GDM1 (cell line): Measurements from ENCODE around the gene NCF4.

Experiments
- DNase-seq: peaks from one replicate; lab custom pipeline; 2025; lab: John Stamatoyannopoulos, UW

NCF4 gene

DNA sequence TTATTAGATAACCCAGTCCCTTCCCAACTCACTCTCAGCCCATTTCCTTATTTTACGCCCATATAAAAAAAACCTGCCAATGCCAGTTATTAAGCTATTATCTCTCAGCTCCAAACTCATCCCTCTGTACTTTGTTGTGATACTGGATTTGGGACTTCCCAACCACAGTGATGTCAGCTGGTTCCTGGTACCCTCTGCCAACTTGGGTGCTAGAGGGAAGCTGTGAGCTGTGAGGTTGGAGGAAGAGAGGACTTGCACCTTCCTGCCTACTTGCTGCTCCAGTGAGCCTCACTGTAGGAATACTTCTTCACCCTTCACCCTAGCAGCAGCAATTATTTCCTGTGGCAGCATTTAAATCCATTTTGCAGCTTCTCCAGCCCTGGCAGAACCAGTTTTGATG is 33.5 kb downstream of the NCF4 start:
- DNase-seq, result no peak

- no peak for DNase-seq
These were observed 36.8 kb downstream of the NCF4 start for GRCh38 chr22:36897611-36898010.

DNA sequence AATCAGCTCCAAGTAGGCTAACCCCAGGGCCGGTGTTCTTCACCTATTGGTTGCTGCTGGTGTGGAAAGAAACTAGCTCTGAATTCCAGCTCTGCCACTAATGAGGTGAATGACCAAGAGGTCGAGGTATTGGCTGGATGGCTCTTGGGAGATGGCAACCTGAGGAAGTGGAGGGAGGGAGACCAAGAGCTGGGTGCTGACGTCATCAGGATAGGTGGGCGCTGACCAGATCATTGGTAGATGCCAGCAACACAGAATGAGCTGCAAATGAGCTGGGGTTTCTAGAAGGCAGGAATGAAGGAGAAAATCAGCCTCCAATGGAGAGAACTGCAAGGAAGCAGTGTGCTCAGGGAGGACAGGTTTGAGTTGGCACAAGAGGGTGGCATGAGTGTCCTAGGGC is 37.9 kb downstream of the NCF4 start:
- DNase-seq, result no peak

GRCh38 chr22:36899498-36899897 is 38.7 kb downstream of the NCF4 start:
- no peak for DNase-seq

- DNase-seq, result no peak
These were observed 39.4 kb downstream of the NCF4 start for GRCh38 chr22:36900225-36900624.

- DNase-seq, result no peak
These were observed 40.1 kb downstream of the NCF4 start for GRCh38 chr22:36900880-36901279.

- DNase-seq, result no peak
These were observed 40.8 kb downstream of the NCF4 start for GRCh38 chr22:36901411-36902142.

- no peak for DNase-seq
These were observed 41.5 kb downstream of the NCF4 start for GRCh38 chr22:36902143-36902926.

DNA sequence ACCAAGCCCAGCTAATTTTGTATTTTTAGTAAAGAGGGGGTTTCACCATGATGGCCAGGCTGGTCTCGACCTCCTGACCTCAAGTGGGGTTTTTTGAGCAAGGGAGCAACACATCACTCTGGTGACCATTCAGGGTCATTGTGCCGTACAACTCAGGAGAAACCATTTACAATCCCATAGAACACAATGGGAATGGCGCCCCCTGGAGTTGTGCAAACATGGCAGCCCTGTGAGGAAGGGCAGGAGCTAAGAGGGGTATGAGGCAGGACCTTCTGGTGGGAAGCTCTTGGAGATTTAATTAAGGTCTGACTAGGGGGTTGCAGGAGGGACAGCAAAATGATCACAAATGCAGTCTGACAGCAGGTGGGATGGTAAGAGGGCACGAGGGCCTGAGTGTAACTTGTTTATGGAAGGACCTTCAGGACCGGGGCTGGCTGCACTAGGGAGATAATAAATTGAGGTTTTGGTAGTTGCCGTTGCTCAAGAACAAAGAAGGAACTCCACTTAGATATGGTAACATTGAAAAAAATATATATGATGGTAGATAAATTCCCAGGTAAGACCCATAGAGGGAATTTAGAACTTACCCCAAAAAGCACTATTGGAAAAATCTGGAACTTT is 43.6 kb downstream of the NCF4 start:
- no peak for DNase-seq

GRCh38 chr22:36907253-36908195 is 46.7 kb downstream of the NCF4 start:
- no peak for DNase-seq

- no peak for DNase-seq
These were observed 49.7 kb downstream of the NCF4 start for GRCh38 chr22:36910461-36910860.

DNA sequence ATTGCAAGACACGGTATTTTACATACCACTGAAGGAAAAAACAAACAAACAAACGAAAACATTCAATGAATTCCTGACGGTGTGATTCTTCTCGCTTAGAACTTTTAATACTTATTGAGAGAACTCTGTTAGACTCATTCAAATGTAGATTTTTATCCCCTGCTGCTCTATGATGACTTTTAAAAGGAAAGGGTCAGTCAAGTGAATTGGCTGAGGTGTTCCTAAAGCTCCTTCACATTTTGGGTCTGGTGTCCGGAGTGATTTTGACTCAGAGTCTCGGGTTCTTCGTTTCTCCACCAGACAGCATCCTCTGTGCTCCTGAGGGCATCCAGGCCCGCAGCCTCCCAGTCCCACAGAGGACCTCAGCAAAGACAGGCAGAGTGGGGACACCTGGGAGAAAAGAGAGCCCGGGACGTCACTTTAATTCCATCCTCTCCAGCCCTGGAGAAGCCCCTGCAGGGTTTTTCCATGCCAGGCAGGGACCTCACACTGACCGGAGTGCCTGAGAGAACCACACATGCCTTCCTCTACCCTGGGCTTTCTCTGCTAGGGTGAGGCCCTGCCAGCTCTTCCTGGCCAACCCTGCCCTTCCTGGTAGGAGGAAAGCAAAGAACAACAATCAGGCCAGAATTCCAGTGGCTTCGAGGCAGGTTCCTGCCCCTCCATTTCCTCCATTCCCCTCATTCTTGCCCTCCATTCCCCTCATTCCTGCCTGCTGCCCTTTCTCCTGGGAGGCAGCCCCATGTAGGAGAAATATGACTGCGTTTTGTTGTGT is 51.3 kb downstream of the NCF4 start:
- no peak for DNase-seq

DNA sequence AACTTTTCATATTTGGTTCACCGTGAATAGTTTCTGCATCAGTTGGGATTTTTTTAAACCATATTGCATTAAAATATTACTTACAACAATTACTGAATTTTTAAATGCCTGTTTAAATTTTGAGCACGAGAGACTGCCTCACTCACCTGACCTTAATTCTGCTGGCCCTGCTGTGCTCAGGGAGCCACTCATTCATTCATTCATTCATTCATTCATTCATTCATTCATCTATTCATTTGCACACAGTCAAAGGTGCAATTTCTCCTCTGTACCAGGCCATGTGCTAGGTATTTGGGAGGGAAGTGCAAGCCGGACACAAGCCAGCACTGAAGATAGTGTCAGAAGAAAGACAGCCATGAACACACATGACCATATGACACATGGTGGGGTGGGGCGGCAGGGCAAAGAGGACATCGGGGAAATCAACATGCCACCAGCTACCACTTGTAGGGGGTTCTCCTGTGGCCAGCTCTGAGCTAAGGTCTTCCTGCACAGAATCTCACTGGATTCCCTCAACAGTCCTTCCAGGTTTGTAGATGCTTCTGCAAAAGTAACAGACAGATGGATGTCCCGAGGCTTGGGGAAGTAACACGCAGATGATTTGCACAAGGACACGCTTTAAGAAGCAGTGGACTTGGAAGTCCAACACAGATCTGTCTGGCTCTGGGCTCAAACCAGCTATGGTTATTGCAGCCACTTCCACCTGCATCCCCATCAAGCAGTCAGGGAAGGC is 52.1 kb downstream of the NCF4 start:
- DNase-seq, result no peak

GRCh38 chr22:36913427-36914389 is 52.9 kb downstream of the NCF4 start, which contains the start of gene CSF2RB:
Gene CSF2RB (plus strand): TSS chr22:36913628. CDS start chr22:36922208, 8,580 bp downstream.
- DNase-seq, result peak; percentile 68

DNA sequence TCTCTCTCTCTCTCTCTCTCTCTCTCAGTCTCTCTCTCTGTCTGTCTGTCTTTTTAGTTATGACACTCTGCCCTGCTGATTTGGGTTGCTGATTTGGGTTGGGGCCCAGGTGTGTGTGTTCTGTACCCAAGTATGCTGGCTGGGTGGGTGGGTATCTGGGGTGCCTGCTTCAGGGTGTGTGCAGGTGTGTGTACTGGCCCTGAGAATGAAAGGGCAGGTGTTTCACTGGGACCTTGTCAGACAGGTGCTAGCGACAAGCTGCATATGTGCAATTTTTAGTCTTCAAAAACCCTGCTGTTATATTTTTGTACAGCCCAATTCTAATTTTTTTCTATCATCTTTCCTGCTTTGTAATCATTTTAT is 53.6 kb downstream of the NCF4 start:
- DNase-seq, result no peak

GRCh38 chr22:36916034-36916433 is 55.2 kb downstream of the NCF4 start:
- DNase-seq, result no peak

DNA sequence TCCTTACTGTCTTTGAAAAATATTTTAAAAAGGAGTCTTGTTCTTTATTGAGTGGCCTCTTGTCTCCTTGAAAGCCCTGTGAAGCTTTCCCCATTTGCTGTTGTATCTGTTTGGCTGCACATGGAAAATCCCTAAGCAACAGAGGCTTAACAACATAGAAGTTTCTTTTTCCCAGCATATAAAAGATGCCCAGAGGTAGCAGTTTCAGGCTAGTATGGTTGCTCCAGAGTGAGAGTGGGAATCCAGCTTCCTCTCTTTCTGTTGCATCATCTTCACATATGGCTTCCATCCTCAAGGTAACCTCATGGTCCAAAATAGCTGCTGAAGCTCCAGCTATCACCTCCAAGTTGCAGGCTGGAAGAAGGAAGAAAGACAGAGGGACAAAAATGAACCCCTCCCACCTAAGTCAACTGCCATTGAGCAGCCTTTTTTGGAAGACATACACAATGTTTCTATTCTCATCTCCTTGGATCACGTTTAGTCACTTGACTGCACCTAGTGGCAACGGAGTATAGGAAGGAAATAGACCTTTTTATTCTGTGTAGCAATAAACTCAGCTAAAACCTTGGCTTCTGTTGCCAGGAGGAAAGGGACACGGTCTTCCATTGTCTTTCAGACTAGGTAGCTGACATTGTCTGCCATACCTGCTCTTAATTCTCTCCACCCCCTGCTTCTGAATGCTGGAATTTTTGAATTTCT is 57.9 kb downstream of the NCF4 start:
- no peak for DNase-seq

- DNase-seq, result peak; percentile 51
These were observed 60.7 kb downstream of the NCF4 start for GRCh38 chr22:36921309-36922104.
